ENCODE results near the gene GATB.
A peak's percentile ranks its signal among the peaks of the same experiment; 100 is the strongest.

Gene GATB

GRCh38 chr4:151698213-151698612 is 62.6 kb downstream of the GATB start:
- no peak for DNase-seq (ENCODE audit: low read depth)

GRCh38 chr4:151694961-151695720 is 65.7 kb downstream of the GATB start:
- no peak for DNase-seq (ENCODE audit: low read depth)

GRCh38 chr4:151692821-151693673 is 67.8 kb downstream of the GATB start:
- DNase-seq (ENCODE audit: low read depth) = no peak

- no peak for DNase-seq (ENCODE audit: low read depth)
Measured at GRCh38 chr4:151692443-151692782, 68.4 kb downstream of the GATB start.

- DNase-seq (ENCODE audit: low read depth) = no peak
Measured at GRCh38 chr4:151691639-151692442, 69.0 kb downstream of the GATB start.

- peak; percentile 10 for DNase-seq (ENCODE audit: low read depth)
Measured at GRCh38 chr4:151690876-151691275, 69.9 kb downstream of the GATB start.

GRCh38 chr4:151690164-151690870 is 70.5 kb downstream of the GATB start:
- DNase-seq (ENCODE audit: low read depth) = no peak

GRCh38 chr4:151689211-151689991 is 71.4 kb downstream of the GATB start:
- no peak for DNase-seq (ENCODE audit: low read depth)

GRCh38 chr4:151688785-151689043 is 72.1 kb downstream of the GATB start:
- DNase-seq (ENCODE audit: low read depth) = no peak

GRCh38 chr4:151688003-151688784 is 72.6 kb downstream of the GATB start:
- no peak for DNase-seq (ENCODE audit: low read depth)

- no peak for DNase-seq (ENCODE audit: low read depth)
Measured at GRCh38 chr4:151687021-151687640, 73.7 kb downstream of the GATB start.

- DNase-seq (ENCODE audit: low read depth) = no peak
Measured at GRCh38 chr4:151685303-151685702, 75.5 kb downstream of the GATB start.

GRCh38 chr4:151681085-151681484 is 79.7 kb downstream of the GATB start:
- DNase-seq (ENCODE audit: low read depth) = no peak

- no peak for DNase-seq (ENCODE audit: low read depth)
Measured at GRCh38 chr4:151679231-151679630, 81.6 kb downstream of the GATB start.

GRCh38 chr4:151678048-151678872 is 82.5 kb downstream of the GATB start:
- no peak for DNase-seq (ENCODE audit: low read depth)

GRCh38 chr4:151677193-151677592 is 83.6 kb downstream of the GATB start:
- DNase-seq (ENCODE audit: low read depth) = no peak

GRCh38 chr4:151676301-151676700 is 84.5 kb downstream of the GATB start:
- peak; percentile 36 for DNase-seq (ENCODE audit: low read depth)

- DNase-seq (ENCODE audit: low read depth) = no peak
Measured at GRCh38 chr4:151675411-151675971, 85.3 kb downstream of the GATB start.
